ENCODE data around the gene CD7.

DNA sequence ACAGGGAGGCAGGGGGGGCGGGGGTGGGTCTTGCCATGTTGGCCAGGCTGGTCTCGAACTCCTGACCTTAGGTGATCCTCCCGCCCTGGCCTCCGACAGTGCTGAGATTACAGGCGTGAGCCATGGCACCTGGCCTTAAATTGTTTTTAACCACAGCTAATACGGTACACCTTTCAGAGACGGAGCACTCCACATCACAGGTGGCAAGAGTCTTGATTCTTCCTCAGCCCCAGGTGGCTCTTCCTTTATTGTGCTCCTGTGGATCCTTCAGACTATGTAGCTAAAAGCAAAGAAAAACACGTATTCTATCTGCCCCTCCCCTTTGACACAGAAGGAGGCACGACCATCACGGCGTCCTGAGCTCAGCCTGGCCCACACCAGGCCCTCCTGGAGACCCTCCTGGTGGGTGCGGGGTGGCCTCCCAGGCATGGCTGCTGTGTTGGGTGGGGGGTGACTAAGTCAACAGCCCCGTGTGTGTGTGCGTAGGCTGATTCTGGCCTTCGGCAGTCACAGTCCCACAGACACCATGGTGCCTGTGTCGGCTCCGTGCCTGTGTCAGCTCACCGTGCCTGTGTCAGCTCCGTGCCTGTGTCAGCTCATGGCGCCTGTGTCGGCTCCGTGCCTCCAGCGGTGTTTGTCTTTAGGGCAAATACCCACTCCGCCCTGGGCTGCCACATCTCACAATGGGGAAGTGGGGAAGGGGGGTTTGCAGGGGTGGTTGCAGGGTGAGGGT, 26.9 kb upstream of the CD7 start:
- TF ChIP-seq TCF7L2 (IDR thresholded peaks at IDR 0.05; ENCODE audit: low read depth, low read length) (no peak), POLR2AphosphoS5 (IDR thresholded peaks at IDR 0.05; ENCODE audit: low read depth, low read length) (no peak)

Measured in Panc1 (cell line).